HG03135 (cell line): ENCODE results near the gene TMOD3.
"Not testable (repeated sequence)": the region's sequence is repeated elsewhere in the genome, so short reads cannot be mapped to it uniquely, and the experiment has no call there.

Experiments used
- ATAC-seq: cut with Tn5 transposase; IDR thresholded peaks from one replicate; pipeline ENCODE4 v1.9.1; 2021; ENCODE audit warnings: mild to moderate bottlenecking, moderate library complexity; ENCODE audit not compliant: unreplicated experiment

The TMOD3 gene

GRCh38 chr15:51829376-51830275, at the start of gene TMOD3:
TSS of gene TMOD3 (plus strand) at chr15:51829653. CDS start at chr15:51862885, 33,232 bp downstream.
- ATAC-seq: peak; percentile 77

DNA sequence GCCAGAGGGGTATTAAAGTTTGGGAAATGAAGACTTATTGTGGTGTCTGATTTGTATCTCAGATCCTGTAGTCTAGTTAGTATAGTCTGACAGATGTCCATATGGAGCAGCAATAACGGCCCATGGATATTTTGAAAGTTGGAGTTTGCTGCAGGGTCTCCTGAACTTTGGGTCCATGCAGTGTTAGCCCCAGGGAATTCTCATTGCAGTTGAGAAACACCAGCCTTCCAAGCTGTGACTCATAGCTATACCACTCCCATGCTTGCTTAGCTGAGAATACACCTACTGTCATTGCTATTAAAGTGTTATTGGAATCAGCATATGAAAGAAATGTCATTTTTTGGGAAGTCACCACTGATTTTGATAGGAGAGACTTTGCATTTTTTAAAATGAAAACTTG, 48.8 kb upstream of the TMOD3 start:
- ATAC-seq: no peak

DNA sequence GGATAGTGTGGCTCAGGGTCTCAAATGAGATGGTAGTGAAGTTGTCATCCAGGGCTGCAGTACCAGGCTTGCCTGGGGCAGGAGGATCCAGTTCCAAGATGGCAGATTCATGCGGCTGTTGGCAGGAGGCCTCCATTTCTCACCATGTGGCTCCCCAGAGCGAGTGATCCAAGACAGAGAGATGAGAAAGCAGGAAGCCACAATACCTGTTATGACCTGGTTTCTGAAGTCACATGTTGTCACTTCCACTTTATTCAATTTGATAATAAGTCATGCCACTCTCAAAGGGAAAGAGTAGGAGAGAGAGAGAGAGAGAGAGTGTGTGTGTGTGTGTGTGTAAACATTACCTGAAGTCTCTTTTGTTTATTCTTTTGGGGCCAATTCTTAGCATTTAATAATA, 47.9 kb upstream of the TMOD3 start:
- ATAC-seq: no peak

- ATAC-seq: no peak
These were observed 47.0 kb upstream of the TMOD3 start for GRCh38 chr15:51782357-51782896.

DNA sequence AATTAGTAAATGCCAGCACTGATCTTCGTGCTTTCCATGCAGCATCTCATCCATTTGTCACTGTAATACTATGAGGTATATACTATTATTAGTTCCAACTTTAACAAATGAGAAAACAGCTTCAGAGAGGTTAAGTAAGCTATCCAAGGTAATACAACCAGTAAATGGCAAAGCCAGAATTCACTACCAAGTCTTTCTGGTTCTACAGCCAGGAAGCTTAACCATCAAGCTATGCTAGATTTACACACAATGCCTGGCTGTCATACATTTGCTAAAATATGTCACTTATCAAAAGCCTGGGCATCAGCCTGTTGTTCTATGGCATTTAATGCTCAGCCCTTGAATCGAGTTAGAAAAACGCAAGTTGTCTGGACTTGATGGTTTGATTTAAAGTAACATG, 45.5 kb upstream of the TMOD3 start:
- no peak for ATAC-seq

- not testable (repeated sequence) for ATAC-seq
These were observed 42.3 kb upstream of the TMOD3 start for GRCh38 chr15:51787130-51787529.

DNA sequence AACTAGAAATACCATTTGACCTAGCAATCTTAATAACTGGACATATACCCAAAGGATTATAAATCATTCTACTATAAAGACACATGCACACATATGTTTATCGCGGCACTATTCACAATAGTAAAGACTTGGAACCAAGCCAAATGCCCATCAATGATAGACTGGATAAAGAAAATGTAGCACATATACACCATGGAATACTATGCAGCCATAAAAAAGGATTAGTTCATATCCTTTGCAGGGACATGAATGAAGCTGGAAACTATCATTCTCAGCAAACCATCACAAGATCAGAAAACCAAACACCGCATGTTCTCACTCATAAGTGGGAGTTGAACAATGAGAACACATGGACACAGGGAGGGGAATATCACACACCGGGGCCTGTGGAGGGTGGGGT, 37.0 kb upstream of the TMOD3 start:
- not testable (repeated sequence) for ATAC-seq

- ATAC-seq: no peak
These were observed 35.7 kb upstream of the TMOD3 start for GRCh38 chr15:51793521-51794305.

GRCh38 chr15:51796847-51797401, 32.5 kb upstream of the TMOD3 start:
- no peak for ATAC-seq

DNA sequence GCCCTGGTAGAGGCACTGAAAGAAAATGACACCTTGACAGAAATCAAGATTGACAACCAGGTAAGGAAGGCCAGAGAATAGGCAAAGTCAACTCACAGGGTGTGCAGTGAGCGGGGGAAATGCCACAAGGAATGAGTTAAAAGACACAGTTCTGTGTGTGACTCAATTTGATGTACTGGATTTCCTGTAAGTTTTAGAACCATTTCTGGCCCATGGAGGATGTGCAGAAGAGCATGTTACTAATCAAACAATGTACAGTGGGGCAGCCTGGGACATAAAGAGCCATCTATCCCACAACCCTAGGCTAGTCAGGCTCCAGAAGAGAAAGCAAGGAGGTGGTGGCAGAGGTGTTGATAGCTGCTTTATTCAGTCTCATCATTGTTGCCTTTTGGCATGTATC, 31.2 kb upstream of the TMOD3 start:
- no peak for ATAC-seq

- ATAC-seq: no peak
These were observed 29.9 kb upstream of the TMOD3 start for GRCh38 chr15:51799282-51800252.

GRCh38 chr15:51801391-51801835, 28.0 kb upstream of the TMOD3 start:
- no peak for ATAC-seq

DNA sequence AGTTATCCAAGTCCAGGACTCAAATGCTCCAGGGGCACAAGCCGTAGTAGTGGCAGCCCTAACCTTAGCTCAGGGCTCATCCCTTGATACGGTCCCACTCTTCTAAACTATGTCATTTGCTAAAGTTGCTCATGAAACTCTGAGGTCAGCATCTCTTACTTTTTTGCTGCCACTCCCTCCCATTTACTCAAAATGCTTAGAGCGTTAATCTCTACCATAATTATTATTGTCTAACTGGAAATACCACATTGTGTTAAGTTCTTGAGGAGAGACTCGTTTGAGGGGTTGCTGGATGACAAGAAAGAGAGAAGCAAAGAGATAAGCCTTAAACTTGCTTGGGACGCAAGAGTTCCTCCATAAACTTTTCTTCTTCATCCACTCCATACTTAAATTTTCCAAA, 26.9 kb upstream of the TMOD3 start:
- ATAC-seq: no peak

GRCh38 chr15:51803965-51804364, 25.5 kb upstream of the TMOD3 start:
- ATAC-seq: no peak

GRCh38 chr15:51806123-51806522, 23.3 kb upstream of the TMOD3 start:
- no peak for ATAC-seq

DNA sequence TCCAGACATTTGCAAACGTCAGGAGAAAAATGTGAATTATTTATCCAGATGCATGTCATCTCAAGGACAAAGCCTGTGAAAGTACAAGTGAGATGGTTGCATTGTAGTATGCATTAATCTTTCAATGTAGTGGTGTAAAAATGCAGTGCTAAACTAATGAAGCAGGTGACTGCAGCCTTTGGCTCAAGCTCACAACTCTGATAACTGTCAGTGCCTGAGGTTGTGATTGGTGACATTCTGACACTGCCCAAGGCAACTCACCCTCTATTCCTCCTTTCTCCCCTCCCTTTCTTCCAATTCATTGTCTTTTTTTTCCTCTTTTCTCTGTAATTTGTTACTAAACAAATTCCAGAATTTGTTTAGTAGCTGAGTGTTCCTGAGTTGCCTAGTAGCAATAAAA, 20.0 kb upstream of the TMOD3 start:
- ATAC-seq: no peak

GRCh38 chr15:51812598-51812997, 16.9 kb upstream of the TMOD3 start:
- ATAC-seq: no peak

GRCh38 chr15:51814606-51815005, 14.8 kb upstream of the TMOD3 start:
- ATAC-seq: no peak

- no peak for ATAC-seq
These were observed 12.8 kb upstream of the TMOD3 start for GRCh38 chr15:51816611-51817010.

- no peak for ATAC-seq
These were observed 11.3 kb upstream of the TMOD3 start for GRCh38 chr15:51818150-51818549.
